GM21619 (cell line): ENCODE results near the gene MCHR1.
"Not testable (repeated sequence)": the region's sequence is repeated elsewhere in the genome, so short reads cannot be mapped to it uniquely, and the experiment has no call there.

Experiments
- ATAC-seq: cut with Tn5 transposase; IDR thresholded peaks from one replicate; pipeline ENCODE4 v1.9.1; 2021; ENCODE audit not compliant: unreplicated experiment

MCHR1 gene

DNA sequence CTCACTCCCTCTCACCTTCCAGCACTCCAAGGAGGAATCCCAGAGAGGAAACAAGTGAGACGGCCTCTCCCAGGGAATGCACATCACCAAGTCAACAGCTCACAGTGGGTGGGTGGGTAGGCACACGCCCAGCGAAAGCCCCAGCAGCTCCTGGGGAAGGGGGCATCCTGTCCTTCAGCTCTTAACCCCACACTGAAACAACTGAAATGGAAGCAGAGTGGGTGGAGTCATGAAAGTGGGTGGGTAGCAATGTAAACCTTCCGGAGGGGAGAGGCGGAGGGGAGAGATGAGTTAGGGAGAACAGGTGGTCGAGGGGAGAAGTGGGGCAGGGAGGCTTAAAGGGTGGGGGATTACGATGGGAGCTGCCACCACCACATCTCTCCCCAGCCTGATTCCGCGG lies 5.4 kb downstream of the MCHR1 start:
- no peak for ATAC-seq

DNA sequence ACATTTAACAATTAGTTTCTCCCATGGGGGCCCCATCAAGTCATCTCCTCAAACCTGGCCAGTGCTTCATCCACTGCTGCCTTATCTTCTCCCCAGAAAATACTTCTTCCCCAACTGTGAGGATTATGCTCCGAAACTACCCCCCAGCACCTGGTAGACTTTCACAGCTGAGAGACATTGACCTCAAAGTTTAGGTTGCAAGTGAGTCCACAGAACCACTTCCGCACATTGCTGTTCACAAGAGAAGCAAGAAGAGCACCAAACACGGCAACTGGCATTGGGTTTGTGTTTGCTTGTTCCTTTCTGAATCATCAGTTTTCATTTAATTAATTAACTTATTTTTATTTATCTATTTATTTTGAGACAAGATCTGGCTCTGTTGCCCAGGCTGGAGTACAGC lies 6.1 kb downstream of the MCHR1 start:
- ATAC-seq, result no peak

DNA sequence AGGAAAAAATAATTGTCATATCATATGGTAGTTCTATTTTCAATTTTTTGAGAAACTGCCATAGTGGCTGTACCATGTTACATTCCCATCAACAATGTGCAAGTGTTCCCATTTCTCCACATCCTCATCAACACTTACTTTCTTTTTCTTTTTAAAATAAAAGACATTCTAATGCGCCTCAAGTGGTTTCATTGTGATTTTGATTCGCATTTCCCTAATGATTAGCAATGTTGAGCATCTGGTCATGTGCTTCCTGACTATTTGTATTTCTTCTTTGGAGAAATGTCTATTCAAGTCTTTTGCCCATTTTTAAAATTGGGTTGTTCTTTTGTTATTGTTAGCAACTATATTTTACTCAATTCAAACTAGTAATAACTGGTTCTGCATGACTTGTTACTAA lies 8.4 kb downstream of the MCHR1 start:
- no peak for ATAC-seq

- ATAC-seq, result no peak
Measured at GRCh38 chr22:40690370-40690769, 11.1 kb downstream of the MCHR1 start.

GRCh38 chr22:40691532-40691931 lies 12.2 kb downstream of the MCHR1 start:
- ATAC-seq, result no peak

DNA sequence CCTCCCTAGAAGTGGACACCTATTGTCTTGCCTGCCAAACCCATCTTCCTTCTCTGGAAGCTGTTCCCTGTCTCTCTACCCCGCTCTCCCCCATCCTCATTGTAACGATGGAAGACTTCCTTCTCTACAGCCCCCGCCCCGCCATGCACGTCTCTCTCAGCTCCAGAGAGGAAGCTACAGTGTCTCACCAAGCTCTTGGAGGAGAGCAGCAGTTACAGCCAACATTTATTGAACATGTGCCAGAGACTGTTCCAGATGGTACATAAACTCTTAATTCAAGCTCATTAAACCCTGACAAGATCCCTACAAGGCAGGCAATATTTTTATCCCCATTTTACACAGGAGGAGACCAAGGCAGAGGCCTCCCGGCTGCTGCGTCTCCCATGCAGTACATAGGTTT lies 15.1 kb downstream of the MCHR1 start:
- no peak for ATAC-seq

DNA sequence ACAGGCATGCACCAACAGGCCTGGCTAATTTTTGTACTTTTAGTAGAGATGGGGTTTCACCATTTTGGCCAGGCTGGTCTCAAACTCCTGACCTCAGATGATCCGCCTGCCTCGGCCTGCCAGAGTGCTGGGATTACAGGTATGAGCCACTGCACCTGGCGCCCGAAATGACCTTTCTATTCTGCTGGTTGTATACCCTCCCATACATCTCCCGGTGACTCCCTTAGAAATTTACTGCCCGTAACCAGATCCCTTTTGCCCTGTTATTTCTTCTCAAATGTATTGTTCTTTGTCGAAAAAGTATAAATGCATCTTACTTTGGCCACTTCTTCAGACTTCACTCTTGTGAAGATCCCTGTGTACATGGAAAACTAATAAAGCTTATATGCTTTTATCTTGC lies 22.0 kb downstream of the MCHR1 start:
- ATAC-seq, result no peak

DNA sequence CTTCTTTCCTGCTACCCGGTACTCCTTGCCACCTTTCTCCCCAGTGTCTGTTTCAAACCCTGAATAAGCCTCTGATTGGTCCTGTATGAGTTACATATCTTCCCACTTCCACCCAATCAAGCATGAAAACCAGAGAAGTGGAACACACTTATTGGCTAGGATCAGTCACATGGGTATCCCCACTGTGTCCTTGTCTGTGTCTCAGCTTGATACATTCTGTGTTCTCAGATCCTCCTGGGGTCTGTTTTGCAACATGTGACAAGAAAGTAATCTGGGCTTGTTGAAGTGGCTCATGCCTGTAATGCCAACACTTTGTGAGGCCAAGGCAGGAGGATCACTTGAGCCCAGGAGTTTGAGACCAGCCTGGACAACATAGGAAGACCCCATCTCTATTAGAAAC lies 23.9 kb downstream of the MCHR1 start:
- no peak for ATAC-seq

GRCh38 chr22:40703736-40704135 lies 24.5 kb downstream of the MCHR1 start:
- ATAC-seq, result no peak

- ATAC-seq, result no peak
Measured at GRCh38 chr22:40705918-40706682, 26.8 kb downstream of the MCHR1 start.

DNA sequence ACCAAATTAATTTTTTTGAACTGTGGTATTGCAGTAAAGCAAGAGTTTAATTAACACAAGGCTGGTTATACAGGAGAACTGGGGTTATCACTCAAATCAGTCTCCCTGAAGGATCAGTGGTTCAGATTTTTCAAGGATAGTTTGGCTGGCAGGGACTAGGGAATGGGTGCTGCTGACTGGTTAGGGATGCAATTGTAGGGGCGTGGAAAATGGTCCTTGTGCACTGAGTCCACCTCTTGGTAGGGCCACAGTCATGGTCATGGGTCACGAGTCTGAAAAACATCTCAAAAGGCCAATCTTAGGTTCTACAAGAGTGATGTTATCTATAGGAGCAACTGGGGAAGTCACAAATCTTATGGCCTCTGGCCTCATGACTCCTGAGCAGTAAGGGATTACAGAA lies 27.9 kb downstream of the MCHR1 start:
- no peak for ATAC-seq

GRCh38 chr22:40708177-40708576 lies 28.9 kb downstream of the MCHR1 start:
- no peak for ATAC-seq

- ATAC-seq, result no peak
Measured at GRCh38 chr22:40709752-40710413, 30.6 kb downstream of the MCHR1 start.

GRCh38 chr22:40712311-40712710 lies 33.0 kb downstream of the MCHR1 start:
- no peak for ATAC-seq

DNA sequence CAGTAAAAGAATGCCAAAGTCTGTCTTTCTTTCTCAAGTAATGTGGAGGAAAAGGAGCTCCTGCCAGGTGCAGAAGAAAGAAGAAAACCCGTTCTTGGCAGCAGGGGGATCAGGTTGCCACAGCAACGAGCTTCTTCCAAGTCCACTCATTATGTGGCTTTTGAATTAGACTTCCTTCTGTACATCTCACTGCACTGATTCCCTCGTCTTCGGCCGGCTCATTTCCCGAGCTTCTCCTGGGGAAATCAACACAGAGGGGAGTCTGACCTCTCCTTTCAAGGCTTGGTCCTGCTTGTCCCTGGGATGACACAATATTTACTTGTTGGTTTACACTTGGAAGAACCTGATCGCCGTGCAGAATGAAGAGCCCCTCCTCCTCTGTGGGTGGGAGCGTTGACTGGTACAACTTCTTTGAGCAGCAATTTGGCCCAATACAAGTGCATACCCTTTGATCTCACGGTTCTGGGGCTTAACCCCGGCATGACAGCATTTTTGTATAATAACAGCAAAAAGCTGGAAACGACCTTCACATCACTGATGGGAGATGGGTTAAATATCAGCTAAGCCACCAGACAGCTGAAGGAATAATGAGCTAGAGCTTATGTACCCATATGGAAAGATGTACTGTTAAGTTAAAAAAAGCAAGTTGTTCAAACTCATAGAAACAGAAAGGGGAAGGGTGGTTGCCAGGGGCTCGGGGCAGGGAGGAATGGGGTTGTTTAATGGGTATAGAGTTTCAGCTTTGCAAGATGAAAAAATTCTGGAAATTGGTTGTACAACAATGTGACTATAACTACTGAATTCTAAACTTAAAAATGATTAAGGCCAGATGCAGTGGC lies 35.4 kb downstream of the MCHR1 start:
- ATAC-seq, result no peak

- ATAC-seq, result no peak
Measured at GRCh38 chr22:40716116-40716515, 36.8 kb downstream of the MCHR1 start.

GRCh38 chr22:40717657-40718056 lies 38.4 kb downstream of the MCHR1 start:
- not testable (repeated sequence) for ATAC-seq

DNA sequence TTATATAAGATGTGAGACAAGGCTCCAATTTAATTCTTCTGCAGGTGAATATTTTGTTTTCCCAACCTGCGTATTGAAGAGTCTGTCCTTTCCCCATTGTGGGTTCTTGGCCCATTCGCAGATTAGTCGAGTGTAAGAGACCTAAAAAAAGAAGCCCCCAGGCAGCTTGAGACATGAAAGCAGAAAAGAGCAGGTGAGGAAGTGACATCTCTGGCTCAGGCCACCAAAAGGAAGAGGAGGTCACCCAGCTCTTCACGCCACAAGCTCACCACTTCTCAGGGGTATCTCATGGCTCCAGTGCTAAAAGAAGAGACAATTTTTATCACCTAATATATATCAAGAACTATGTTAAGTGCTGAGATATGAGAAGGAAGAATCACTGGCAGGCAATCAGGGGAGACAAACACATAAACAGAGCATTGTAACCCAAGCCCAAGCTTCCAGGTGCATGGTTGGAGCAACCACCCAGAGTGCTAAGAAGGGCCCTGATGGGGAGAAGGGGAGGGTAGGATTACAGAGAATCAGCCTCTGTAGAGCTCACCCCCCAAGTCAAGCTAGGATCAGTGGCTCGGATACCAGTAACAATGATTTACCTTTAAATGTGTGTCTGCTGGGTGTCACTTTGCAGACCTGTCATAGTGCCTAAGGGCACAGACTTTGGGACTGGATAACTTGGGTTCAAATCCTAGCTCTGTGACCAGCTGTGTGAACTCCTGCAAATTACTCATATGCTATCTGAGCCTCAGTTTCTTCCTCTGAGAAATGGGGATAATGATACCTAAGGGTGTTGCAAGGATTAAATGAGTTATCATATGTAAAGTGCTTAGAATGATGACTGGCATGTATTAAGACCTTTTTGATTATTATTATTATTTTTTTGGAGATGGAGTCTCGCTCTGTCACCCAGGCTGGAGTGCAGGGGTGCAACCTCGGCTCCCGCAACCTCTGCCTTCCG lies 39.2 kb downstream of the MCHR1 start:
- ATAC-seq, result no peak

DNA sequence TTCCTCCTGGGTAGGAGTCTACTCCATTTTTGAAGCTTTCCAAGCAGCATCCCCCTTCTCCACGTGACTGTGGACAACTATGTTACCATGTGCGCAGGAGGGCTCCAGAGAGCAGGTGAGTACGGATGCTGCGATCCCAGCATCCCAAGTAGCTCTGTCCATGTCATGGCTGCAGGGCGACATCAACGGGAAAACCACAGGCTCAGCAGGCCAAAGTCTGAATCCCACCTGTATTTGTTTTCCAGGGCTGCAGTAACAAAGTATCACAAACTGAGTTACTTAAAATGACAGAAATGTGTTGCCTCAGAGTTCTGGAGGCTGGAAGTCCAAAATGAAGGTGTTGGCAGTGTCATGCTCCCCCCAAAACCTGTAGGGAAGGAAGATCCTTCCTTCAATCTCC lies 40.3 kb downstream of the MCHR1 start:
- ATAC-seq, result no peak

DNA sequence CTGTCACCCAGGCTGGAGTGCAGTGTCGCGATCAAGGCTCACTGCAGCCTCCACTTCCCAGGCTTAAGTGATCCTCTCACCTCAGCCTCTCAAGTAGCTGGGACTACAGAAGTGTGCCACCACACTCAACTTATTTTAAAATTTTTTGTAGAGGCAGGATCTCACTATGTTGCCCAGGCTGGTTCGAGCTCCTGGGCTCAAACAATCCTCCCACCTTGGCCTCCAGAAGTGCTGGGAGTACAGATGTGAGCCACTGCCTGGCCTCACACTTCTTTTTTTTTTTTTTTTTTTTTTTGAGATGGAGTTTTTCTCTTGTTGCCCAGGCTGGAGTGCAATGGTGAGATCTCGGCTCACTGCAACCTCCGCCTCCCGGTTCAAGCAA lies 40.9 kb downstream of the MCHR1 start:
- not testable (repeated sequence) for ATAC-seq
